Duodenal mucosa (tissue), 2 donors: Measurements from ENCODE around the gene ZNF234.
"Not testable (repeated sequence)": the region's sequence is repeated elsewhere in the genome, so short reads cannot be mapped to it uniquely, and the experiment has no call there.

Experiments used
- H3K27ac ChIP-seq: one replicate; pipeline ENCODE4 v1.7.0; 2013; ENCODE audit warnings: low read depth, low read length
- H3K27me3 ChIP-seq, 2 donors: one replicate each; pipeline ENCODE4 v1.7.0; 2013; ENCODE audit warnings: low read length in 2 of 2, control low read depth in 1 of 2; ENCODE audit not compliant: insufficient read depth in 2 of 2, control insufficient read depth in 1 of 2
- H3K36me3 ChIP-seq, 2 donors: one replicate each; pipeline ENCODE4 v1.7.0; 2013; ENCODE audit warnings: low read length in 2 of 2, control low read depth in 1 of 2; ENCODE audit not compliant: insufficient read depth in 2 of 2, control insufficient read depth in 1 of 2
- H3K4me1 ChIP-seq, 2 donors: one replicate each; pipeline ENCODE4 v1.7.0; 2013; ENCODE audit warnings: low read length in 2 of 2, control low read depth in 1 of 2; ENCODE audit not compliant: insufficient read depth in 2 of 2, control insufficient read depth in 1 of 2
- H3K4me3 ChIP-seq, 2 donors: one replicate each; pipeline ENCODE4 v1.7.0; 2013; ENCODE audit warnings: low read length in 2 of 2, low read depth in 1 of 2
- H3K9ac ChIP-seq, 2 donors: one replicate each; pipeline ENCODE4 v1.7.0; 2013; ENCODE audit warnings: low read length in 2 of 2, low read depth in 1 of 2
- H3K9me3 ChIP-seq, 2 donors: one replicate each; pipeline ENCODE4 v1.7.0; 2013; ENCODE audit warnings: low read length in 2 of 2, control low read depth in 1 of 2; ENCODE audit not compliant: control insufficient read depth in 1 of 2

ZNF234 gene

DNA sequence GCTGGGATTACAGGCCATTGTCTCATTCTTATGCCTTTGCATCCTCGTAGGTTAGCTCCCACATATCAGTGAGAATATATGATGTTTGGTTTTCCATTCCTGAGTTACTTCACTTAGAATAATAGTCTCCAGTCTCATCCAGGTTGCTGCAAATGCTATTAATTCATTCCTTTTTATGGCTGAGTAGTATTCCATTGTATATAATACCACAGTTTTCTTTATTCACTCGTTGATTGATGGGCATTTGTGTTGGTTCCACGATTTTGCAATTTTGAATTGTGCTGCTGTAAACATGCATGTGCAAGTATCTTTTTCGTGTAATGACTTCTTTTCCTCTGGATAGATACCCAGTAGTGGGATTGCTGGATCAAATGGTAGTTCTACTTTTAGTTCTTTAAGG, 20.2 kb upstream of the ZNF234 start:
- Histone ChIP-seq H3K36me3 (peaks cover 12 to 69% of the 10 kb centered on the region in 2 donors), H3K9me3 (peaks cover 5 to 19% of the 10 kb centered on the region in 2 donors)
- not testable (repeated sequence) for H3K4me3 ChIP-seq, H3K27ac ChIP-seq, H3K9ac ChIP-seq, H3K4me1 ChIP-seq, H3K27me3 ChIP-seq

DNA sequence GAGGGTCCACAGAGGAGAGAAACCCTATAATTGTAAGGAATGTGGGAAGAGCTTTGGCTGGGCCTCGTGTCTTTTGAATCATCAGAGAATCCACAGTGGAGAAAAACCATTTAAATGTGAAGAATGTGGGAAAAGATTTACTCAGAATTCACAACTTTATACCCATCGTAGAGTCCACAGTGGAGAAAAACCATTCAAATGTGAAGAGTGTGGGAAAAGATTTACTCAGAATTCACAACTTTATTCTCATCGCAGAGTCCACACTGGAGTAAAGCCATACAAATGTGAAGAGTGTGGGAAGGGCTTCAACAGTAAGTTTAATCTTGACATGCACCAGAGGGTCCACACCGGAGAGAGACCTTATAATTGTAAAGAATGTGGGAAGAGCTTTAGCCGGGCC, 9.4 kb upstream of the ZNF234 start:
- H3K9me3 ChIP-seq, result peaks cover 40 to 50% of the 10 kb centered on the region in 2 donors
- no peaks in the 10 kb centered on the region for H3K27me3 ChIP-seq
- peaks cover 19 to 43% of the 10 kb centered on the region in 2 donors for H3K36me3 ChIP-seq
- H3K4me1 ChIP-seq, result no peaks in the 10 kb centered on the region
- H3K27ac ChIP-seq, result no peak overlapping the region
- H3K9ac ChIP-seq, result no peak overlapping the region
- peak overlapping the region in 1 of 2 donors; percentile 6 for H3K4me3 ChIP-seq

DNA sequence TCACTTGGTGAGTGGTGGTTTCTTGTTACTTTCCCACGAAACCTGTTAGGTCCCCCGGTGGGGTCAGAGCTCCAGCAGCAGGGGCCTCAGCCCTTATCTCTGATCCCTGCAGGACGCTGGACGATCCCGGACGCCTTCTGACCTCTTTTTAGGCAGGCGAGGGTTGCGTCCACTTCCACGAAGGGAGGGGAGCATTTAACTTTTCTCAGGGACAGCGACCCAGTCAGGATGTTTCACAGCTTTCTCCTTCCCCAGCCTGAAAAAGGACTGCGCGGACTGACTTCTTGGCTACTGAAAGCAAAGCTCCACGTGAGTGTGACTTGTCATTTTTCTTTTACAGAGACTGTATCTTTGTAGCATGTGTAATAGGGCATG, 692 bp downstream of the ZNF234 start:
- peak overlapping the region; percentile 91 to 96 for H3K4me3 ChIP-seq
- peaks cover 9% of the 10 kb centered on the region in 2 donors for H3K4me1 ChIP-seq
- H3K9me3 ChIP-seq, result no peaks in the 10 kb centered on the region
- H3K9ac ChIP-seq, result peak overlapping the region; percentile 63 to 67
- peaks cover 12 to 13% of the 10 kb centered on the region in 2 donors for H3K36me3 ChIP-seq
- no peak overlapping the region for H3K27ac ChIP-seq
- H3K27me3 ChIP-seq, result no peaks in the 10 kb centered on the region

DNA sequence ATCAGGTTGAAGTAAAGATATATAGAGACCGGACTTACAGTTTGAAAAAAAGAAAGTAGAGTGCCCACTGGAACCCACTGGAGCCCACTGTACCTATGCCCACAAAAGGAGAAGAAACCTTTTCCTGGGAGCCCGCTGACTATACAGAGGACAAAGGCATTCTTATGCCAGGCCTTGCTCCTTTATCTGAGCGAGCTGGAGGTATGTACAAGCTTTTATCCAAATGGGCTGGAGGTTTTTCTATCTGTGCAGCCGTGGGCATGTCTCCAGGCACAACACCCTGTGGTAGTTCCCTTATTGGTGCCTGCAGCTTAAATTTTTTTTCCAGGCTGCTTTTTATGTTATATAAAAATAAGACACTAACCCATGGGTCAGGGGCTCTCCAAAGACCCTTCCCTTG, 8.4 kb downstream of the ZNF234 start:
- Histone ChIP-seq H3K4me1 (no peaks in the 10 kb centered on the region), H3K4me3 (no peak overlapping the region), H3K27me3 (no peaks in the 10 kb centered on the region), H3K27ac (no peak overlapping the region), H3K36me3 (peaks cover 40 to 74% of the 10 kb centered on the region in 2 donors), H3K9ac (no peak overlapping the region), H3K9me3 (peaks cover 14 to 16% of the 10 kb centered on the region in 2 donors)

DNA sequence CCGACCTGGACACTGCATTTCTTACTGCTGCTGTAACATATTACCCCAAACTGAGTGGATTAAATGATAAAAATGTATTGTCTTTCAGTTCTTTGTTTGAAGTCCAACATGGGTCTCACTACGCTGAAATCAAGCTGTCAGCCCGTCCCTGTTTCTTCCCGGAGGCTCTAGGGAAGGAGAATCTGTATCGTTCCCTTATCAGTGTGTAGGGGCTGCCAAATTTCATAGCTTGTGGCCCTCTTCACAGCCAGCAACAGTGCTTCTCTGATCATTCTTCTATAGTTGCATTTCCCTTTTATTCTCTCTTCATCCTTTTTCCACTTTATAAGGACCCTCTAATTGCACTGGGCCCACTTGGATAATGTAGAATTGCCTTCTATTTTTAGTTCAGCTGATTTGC, 10.1 kb downstream of the ZNF234 start:
- Histone ChIP-seq H3K4me1 (no peaks in the 10 kb centered on the region), H3K36me3 (peaks cover 40 to 78% of the 10 kb centered on the region in 2 donors), H3K9me3 (peaks cover 24 to 27% of the 10 kb centered on the region in 2 donors), H3K27ac (no peak overlapping the region), H3K27me3 (no peaks in the 10 kb centered on the region), H3K4me3 (no peak overlapping the region), H3K9ac (no peak overlapping the region)

DNA sequence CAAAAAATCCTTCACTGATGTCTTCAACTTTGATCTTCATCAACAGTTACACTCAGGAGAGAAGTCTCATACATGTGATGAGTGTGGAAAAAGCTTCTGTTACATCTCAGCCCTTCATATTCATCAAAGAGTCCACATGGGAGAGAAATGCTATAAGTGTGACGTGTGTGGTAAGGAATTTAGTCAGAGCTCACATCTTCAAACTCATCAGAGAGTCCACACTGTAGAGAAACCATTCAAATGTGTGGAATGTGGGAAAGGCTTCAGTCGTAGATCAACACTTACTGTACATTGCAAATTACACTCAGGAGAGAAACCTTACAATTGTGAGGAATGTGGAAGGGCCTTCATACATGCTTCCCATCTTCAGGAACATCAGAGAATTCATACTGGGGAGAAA, 15.1 kb downstream of the ZNF234 start:
- Histone ChIP-seq H3K36me3 (peaks cover 33 to 53% of the 10 kb centered on the region in 2 donors), H3K27ac (no peak overlapping the region), H3K4me3 (peak overlapping the region in 1 of 2 donors; percentile 12), H3K9ac (no peak overlapping the region), H3K27me3 (no peaks in the 10 kb centered on the region), H3K4me1 (no peaks in the 10 kb centered on the region), H3K9me3 (peaks cover 55 to 64% of the 10 kb centered on the region in 2 donors)

GRCh38 chr19:44163789-44164188, 22.4 kb downstream of the ZNF234 start:
- peaks cover 27 to 42% of the 10 kb centered on the region in 2 donors for H3K9me3 ChIP-seq
- no peak overlapping the region for H3K9ac ChIP-seq
- no peaks in the 10 kb centered on the region for H3K27me3 ChIP-seq
- no peak overlapping the region for H3K27ac ChIP-seq
- peaks cover 20% of the 10 kb centered on the region in 2 donors for H3K36me3 ChIP-seq
- no peak overlapping the region for H3K4me3 ChIP-seq
- peaks cover 6 to 8% of the 10 kb centered on the region in 2 donors for H3K4me1 ChIP-seq

- Histone ChIP-seq H3K27ac (no peak overlapping the region), H3K9ac (peak overlapping the region; percentile 79 to 81), H3K27me3 (no peaks in the 10 kb centered on the region), H3K4me3 (peak overlapping the region; percentile 97 to 99), H3K9me3 (peaks cover 26 to 39% of the 10 kb centered on the region in 2 donors), H3K36me3 (peaks cover 20 to 25% of the 10 kb centered on the region in 2 donors), H3K4me1 (peaks cover 6 to 8% of the 10 kb centered on the region in 2 donors)
Measured at GRCh38 chr19:44164327-44164672, 22.9 kb downstream of the ZNF234 start.

DNA sequence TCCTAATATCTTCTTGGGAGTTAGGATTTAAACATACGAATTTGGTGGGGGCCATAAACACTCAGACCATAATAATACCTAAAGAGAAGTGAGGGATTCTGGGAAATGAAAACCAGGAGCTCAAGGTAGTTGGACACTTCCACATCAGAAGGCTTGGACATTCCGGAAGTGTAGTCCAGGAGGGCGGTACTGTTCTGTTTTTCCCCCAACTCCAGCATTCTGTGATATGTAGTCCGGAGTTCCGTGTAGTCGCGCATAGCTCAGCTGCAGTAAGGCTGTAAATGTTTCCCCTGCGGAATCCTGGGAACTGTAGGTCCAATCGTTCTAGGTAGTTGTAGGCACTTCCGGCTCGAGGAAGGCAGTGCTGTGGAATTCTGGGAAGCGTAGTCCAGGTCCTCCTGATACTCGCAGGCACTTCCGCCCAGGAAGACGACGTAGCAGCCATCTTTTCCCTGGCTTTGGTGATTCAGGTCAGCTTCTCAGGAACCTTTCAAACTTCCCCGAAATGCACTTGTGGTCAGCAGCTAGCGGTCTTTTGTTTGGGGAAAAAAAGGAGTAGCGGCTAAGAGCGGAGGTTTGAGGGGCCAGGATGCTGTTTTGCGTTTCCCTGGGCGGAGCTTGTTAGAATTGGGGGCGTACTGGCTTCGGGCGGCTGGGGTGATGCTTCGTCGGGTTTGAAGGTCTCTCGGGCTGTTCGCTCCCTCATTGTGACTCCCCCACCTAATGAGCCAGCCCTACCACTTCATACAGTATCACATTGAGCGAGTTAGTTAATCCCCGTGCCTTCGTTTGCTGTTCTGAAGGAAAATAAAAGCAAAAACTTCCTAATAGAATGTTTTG, 23.5 kb downstream of the ZNF234 start, which contains the start of gene ZNF226:
Gene ZNF226, plus strand, starts transcription at position 428 of the 840 bp plus-strand sequence. CDS start 4,981 bp downstream, outside the sequence.
- H3K4me1 ChIP-seq, result peaks cover 6 to 8% of the 10 kb centered on the region in 2 donors
- peak within 1 kb of the TSS; percentile 48 for H3K27ac ChIP-seq
- peaks cover 29 to 41% of the 10 kb centered on the region in 2 donors for H3K9me3 ChIP-seq
- no peaks in the 10 kb centered on the region for H3K27me3 ChIP-seq
- peak within 1 kb of the TSS; percentile 97 to 99 for H3K4me3 ChIP-seq
- H3K9ac ChIP-seq, result peak within 1 kb of the TSS; percentile 79 to 81
- peaks cover 26 to 31% of the 10 kb centered on the region in 2 donors for H3K36me3 ChIP-seq

GRCh38 chr19:44170660-44171059, 29.3 kb downstream of the ZNF234 start:
- peaks cover 76 to 86% of the 10 kb centered on the region in 2 donors for H3K36me3 ChIP-seq
- H3K4me1 ChIP-seq, H3K9ac ChIP-seq, H3K27ac ChIP-seq, H3K4me3 ChIP-seq, H3K27me3 ChIP-seq: not testable (repeated sequence)
- H3K9me3 ChIP-seq, result peaks cover 55 to 64% of the 10 kb centered on the region in 2 donors
